ELF-1 (cell line): ENCODE results near the gene BCL2L1.

Source experiments
- DNase-seq: peaks from one replicate; pipeline ENCODE4 v3.0.0-alpha.2; 2016; ENCODE audit warnings: low read depth, low spot score

The BCL2L1 gene

DNA sequence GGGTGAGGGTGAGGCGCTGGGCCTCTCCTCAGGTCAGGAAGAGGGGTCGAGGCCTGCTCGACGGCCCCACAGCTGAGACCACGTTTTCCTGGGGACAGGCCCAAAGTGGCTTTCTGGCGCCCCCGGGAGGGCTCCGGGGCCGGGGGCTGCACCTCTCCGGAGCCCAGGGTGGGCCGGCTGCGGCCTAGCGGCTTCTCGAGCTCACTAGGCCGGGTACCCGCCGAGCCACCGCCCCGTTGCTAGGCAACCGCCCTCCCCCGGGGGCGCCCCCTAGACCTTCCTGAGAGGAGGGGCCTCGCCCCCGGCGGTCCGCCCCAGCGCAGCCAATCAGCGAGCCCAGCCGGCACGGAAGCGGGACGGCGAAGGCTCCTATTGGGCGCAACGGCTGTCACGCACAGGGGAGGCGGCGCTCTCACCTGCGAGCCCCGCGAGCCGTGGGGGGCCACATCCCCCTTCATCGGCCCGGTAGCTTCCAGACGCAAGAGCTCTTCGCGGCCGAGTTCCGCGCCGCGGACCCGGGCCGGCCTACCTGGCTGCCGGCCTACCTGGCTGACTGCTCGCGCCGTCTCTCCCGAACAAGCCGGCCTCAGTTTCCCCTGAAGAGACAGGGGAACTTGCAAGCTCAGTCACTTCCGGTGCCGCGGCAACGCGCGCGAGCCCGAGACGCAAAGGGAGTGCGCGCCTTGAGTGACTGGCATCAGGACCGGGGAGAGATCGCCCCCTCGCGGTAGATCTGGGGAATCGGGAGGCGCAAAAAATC lies 831 bp upstream of the BCL2L1 start:
- peak; percentile 99 for DNase-seq

DNA sequence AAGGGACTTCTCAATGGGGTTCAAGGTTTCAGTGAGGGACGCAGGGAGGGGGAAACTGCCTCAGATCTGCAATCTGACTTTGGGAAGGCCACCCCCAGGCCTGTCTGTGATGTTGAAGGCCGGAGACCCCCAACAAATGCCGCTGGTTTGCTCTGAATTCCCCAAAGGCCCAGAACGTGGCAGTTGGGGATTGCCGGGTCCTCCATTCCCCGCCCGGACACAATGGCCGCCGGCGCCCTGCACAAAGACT lies 326 bp upstream of the BCL2L1 start:
- no peak for DNase-seq

DNA sequence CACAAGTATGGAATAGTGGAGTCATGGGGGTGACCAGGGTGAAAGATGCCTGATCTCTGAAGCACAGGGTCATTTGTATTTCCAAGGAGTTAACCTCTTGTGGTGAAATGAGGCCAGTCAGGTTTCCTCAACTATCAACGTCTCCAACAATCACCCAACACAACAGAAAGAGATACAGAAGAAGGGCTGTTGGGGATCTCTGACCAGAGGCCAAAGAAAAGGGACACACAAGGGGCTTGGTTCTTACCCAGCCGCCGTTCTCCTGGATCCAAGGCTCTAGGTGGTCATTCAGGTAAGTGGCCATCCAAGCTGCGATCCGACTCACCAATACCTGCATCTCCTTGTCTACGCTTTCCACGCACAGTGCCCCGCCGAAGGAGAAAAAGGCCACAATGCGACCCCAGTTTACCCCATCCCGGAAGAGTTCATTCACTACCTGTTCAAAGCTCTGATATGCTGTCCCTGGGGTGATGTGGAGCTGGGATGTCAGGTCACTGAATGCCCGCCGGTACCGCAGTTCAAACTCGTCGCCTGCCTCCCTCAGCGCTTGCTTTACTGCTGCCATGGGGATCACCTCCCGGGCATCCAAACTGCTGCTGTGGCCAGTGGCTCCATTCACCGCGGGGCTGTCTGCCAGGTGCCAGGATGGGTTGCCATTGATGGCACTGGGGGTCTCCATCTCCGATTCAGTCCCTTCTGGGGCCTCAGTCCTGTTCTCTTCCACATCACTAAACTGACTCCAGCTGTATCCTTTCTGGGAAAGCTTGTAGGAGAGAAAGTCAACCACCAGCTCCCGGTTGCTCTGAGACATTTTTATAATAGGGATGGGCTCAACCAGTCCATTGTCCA lies 1.0 kb downstream of the BCL2L1 start:
- DNase-seq = peak; percentile 33

DNA sequence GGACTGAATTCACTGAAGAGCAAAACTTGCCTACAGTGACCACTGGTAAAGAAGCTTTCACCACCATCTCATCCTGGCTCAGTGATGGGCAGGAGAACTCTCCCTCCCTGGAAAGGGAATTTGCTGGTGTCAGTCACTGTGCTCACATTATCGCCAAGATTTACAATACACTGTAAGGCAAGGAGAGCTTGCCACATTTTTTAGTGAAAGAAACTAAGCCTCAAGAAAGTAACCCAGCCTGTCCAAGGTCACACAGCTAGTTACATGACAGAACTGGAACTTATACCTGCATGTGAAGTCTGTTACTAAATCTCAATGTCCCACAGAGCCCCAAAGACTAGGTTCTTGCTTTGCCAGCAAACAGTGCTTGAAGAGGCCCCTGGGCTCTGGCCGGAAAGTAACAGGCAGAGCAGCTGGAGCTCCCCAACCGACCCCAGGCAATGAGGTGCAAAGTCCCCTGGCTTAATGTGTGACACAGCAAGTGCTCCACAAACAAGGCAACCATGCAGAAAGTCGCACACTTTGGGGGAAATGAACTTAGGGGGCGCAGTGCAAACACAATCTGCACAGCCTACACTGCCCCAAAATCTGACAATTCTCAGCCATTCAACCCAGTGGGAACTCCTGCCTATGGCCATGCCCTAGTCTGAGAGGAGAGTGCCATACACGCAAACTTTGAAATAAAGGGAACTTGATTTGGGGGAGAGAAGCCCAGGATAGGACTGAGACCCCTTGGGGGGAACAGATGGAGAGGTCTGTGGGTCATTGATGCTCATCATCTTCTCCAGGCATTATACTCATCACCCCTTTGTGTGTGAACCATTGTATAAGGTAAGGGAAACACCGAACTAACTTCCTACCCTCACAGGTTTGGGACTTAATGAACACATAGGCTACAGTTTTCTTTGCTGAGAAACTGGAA lies 1.9 kb downstream of the BCL2L1 start:
- peak; percentile 33 for DNase-seq

DNA sequence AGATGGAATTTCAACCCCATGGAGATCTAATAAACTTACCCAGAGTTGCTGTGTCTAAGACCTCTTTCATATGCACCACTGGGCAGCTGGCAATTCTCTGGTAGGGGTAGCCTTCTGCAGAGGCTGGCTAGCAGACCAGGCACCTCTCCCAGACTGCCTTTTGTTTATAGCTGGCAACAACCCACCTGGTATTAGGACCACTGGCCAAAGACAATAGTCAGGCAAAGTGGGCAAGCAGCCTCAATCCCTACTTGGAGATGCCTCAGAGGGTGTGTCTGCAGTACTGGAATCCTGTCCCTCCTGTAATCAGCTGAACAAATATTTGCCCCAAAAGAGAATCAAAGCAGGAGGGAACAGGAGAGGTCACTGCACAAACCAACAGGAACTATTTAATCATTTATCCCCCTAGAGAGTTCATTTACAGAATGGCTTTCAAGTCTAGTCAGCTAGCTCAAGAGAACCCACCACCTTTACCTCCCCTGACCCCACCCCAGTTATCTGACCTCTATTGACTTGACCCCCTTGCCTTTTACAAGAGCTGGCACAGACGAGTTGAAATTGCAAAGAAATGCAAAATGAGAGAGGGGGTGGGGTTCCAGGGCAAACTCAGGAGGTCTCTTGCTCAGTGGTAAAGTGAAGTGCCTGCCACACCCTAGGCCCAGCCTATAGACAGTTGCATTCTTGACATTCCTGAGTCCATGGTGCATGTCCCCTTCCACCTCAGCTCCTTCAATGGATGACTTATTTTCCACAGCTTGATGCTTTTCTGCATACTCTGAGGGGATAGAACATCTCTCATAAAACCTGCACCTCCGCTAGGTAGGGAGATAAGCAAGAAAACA lies 2.8 kb downstream of the BCL2L1 start:
- DNase-seq = peak; percentile 83

DNA sequence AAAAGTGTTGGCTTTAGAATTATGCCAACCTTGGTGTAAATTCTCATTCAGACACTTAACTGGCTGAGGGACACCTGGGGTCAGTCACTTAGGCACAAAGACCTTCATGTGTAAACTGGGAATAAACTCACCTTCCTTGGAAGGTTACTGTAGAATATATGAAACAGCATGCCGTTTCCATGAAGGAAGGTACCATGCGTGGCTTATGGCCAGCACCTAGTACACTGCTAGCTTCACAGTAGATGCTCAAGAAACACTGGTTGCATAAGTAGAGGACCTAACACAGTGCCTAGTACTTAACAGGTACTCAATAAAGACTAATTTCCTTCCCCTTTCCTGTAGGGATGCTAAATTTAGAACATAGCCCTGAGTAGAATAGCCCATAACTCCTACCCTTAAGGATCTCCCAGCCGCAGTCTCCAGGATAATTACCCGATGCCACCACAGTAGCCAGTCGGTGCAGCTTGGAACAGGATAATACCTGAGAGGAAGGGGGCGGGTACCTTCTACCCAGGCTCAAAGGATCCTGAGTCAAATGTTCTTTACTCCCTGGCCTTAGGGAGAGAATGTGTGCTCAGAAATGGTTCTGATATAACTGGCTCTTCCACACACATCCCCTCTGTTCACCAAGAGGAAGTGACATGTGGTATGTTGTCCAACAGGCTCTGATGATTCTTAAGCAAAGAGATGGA lies 3.6 kb downstream of the BCL2L1 start:
- DNase-seq = peak; percentile 55

DNA sequence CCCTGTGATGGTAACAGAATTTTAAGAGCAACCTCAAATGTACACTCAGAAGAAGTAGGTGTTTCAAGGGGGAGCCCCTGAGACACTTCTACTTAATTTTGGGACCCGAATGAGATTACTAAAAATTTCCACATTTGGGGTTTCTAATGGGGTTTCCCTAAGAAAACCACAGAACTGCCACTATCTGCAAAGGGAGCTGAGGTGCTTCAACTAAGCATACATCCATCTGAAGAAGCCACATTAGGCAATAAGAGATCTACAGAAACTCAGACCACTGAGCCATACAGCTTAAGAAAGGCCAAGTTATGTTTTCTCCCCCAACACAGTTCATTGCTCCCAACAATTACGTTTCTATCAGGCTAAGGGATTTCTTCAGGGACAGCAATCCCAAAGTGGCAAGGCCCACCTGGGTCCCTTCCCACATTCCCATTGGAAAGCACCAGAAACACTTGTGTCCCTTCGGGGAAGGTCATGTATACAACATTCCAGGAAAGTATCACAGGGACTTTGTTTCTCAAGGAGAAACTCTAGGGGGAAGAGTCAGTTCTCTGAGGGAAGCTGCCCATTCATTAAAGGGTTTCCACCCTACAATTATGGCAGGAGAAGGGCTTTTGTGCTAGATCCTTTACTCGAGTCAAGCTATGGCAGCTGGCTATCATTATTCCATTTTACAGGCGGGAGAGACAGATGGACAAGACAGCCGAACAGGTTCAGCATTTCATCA lies 5.0 kb downstream of the BCL2L1 start:
- DNase-seq = no peak

DNA sequence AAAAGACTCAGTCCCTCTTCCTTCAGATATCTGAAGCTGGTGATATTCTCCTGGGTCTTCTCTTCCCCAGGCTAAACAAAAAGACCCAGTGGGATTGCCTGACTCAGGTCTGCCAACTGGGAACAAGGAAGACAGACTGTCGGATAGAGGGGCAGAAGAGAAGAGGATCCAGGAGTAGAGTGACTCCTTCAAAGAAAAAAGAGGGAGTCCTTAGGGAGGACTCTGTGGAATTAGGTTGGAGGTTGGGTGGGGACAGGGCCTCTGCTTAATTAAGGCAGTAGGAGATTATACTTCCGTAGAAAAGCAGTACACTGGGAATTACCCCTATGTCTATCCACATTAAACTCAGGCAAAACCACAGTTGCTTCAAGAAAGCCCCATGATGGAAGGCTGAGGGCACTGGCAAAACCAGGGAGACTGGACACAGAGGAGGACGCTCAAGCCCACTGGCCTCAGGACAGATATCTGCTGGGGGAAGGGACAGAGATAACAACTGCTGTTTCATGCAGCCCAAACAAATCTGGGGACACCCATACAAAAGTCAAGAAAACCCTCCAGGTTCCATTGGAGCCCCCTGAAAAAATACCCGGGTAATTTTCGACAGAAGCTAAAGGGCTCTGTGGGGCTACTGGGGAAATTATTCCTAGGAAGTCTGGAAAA lies 5.7 kb downstream of the BCL2L1 start:
- no peak for DNase-seq

DNA sequence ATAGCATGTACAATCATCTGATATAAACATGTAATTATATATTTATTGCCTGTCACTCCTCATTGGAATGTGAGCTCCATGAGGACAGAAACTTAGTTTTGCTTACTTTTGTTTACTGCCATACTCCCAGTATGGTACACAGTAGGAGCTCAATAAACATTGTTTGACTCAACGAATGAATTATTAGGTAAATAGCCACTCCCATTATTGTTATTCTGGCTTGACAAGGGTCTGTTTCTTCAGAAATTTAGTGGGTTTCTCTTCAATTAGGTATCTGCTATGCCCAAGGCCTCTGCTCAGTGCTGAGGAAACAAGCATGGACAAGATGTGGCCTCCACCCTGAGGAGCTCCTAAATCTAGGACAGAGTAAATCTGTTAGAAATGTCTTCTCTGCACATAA lies 6.3 kb downstream of the BCL2L1 start:
- no peak for DNase-seq

DNA sequence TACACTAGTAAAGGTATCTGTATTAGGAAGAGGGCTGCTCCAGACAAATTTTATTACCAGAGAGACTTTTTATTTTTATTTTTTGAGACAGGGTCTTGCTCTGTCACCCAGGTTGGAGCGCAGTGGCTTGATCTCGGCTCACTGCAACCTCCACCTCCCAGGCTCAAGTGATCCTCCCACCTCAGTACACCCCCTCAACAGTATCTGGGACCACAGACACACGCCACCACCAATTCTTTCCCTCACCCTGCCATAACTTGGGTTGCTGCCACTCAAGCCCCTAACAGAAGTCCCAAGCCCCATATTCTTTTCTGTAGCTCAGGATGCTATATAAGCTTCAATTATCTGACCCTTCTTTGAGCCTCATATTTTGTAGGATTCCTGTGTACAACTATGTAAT lies 6.9 kb downstream of the BCL2L1 start:
- DNase-seq = no peak

DNA sequence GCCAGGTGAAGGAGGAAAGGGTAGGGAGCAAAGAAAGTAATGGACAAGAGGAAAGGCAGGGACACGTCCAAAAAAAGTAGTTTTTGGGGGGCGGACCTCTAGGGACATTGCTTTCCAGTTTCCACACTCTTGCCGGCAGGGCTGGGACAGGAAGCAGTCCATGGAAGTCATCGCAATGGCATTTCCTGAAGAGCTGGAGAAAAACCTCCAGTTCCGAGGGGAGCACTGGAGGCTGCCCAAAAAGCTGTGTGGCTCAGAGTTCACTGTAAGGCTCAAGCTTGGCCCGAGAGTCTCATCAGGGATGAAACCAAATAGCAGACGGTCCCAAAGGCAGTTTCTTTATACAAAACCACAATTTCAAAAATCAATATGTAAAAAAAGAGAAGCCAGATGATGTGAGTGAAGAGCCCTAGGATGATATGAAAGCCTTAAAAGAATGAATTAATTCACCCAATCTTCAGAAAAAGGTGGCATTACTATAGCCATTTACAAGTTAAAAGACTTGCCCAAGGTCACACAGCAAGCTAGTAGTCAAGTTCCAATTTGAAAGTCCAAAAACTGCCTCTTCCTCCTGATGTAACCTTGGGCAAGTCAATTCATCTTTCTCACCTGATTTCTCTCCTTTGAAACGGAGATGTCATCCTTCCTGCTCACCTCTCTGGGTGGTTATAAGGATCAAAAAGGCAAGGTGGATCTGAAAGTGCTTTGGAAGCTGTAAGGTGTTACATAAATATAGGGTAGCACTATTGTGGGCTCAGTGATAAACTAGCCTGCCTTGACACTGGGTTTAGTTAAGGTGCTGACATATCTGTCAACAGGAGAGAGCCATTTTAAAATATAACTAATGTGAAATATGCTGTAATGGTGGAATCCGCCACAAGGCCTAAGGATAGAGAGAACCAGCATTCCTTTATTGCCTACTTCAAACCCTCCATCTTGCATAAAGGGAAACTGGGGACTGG lies 9.1 kb downstream of the BCL2L1 start:
- peak; percentile 42 for DNase-seq

DNA sequence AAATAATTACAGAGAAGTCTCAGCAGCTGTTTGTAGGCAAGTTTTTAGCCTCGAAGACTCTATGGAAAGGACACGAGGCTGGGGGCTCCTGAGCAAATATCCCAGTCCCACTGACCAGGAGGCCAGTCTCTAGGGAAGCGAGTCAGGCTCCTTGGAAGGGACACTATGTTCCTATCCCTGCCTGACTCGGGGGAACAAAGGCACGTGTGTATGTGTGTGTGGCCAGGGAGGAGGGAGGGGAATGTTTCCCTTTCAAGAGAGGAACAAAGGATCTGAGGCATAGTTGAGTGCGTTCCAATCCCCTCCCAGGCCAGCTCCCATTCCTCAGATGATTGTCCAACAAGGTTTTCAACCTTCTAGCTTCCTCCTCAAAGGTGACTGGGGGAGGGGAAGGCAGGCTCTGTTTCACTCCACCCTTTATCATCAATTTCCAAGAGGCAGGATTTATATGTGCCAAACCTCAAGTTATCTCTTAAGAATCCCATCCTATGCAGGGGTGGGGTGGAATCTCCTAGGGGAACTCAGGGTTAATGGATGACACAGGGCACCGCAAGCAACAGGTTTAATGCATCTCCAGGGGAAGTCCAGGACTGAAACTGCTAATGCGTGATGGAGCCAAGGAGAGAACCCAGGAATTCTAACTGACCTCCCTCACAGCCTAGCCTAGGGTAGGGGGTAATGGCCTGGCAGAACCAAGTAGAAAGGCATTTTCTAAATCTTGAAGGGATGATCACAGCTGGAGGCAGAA lies 9.9 kb downstream of the BCL2L1 start:
- peak; percentile 94 for DNase-seq

DNA sequence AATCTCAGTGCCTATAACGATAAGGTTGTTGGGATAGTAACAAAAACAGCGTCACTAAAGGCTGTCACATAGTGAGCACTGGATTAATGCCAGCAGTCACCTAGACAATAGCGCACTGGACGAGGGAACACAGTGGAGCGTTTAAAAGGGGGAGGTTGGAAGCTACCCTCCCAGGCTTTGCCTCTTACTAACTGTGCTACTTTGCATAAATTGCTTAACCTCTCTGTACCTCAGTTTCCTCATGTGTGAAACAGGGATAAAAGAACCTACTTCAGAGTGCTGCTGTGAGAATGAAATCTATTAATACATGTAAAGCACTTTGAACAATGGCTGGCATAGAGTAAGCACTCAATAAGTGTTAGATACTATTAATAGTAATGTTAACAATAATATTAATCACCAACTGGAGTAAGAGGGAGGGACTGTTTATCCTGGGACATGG lies 10.5 kb downstream of the BCL2L1 start:
- no peak for DNase-seq

DNA sequence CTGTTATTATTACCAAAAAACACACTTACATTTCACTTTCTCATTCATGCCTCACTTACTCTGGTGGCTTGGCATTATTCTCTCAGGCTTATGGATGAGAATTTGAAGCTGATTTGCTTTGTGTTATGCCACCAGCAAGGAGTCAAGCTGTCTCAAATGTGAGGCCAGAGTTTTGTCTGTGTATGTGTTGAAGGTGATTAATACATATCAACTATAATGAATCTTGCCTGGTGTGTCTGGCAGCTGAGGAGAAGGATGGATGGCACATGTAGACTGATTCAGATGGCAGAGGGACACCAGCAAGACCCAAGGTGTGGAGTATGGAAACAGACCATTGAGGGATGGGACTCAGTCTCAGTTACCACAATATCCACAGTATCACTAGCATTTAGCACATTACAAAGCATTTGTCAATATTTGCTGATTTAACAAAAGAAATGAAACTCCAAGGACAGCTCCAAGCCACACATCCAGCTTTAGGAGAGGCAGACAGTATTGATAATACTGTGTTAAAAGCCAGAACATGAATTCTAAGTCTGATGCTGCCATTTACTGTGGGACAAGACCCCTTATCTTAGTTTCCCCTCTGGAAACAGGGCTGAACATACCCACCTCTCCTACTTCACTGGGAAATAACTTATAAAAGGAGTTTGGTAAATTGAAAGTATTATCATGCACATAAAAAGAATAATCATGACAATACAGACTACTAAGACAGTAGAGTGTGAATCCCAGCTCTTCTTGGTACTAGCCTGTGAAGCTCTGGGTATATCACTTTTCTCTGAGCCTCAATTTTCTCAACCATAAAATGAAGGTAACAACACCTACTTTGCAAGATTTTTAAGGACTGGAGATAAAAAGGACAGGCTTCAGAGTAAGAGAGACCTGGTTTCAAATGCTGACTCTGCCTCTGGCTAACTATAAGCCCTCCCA lies 11.2 kb downstream of the BCL2L1 start:
- no peak for DNase-seq

DNA sequence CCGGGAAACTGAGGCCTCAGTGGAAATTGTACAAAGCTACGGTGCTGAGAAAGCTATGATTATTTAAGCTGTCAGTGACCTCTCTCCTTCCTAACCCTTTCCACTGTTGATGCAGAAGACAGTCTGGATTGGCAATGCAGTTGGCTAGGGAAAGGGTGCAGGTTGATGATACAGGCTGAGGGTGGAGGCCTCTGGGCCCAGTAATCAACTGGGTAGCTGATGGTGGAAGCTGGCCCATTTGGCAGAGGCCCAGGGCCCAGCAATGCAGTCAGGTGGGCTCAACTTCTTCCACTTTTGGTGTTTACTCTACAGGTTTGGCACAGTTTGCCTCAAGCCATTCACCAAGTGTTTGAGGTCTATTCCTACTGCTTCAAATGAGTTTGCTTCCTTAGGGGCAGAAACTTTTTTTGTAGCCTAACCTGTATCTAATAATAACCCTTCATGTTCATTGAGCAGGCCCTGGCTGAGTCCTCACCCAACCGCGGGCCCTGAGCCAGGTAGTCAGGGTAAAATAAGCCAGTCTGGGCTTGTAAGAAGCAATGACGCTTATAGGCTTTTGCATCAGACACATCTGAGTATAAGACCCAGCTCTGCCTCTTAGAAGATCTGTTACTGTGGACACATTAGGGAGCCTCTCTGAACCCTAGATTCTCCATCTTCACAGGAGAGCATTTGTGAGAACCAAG lies 12.1 kb downstream of the BCL2L1 start:
- DNase-seq = no peak

DNA sequence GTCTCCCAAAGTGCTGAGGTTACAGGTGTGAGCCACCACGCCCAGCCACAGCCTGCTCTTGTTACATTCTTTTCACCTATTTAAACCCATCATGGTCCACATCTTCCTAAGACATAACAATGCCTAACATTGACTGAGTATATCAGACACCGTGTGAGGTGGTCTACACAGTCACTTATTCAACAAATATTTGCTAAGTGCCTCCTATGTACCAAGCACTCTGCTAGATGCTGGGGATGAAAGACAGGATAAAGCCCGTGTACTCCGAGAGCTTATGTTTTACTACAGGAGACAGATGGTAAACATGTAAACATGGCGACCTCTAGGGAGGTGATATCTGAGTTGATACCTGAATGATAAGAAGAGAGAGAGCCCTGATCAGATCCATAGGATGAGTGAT lies 12.7 kb downstream of the BCL2L1 start:
- DNase-seq = no peak
